ENCODE measurements around the gene SLC7A4.
"Not testable (repeated sequence)": the region's sequence is repeated elsewhere in the genome, so short reads cannot be mapped to it uniquely, and the experiment has no call there.

The SLC7A4 gene

DNA sequence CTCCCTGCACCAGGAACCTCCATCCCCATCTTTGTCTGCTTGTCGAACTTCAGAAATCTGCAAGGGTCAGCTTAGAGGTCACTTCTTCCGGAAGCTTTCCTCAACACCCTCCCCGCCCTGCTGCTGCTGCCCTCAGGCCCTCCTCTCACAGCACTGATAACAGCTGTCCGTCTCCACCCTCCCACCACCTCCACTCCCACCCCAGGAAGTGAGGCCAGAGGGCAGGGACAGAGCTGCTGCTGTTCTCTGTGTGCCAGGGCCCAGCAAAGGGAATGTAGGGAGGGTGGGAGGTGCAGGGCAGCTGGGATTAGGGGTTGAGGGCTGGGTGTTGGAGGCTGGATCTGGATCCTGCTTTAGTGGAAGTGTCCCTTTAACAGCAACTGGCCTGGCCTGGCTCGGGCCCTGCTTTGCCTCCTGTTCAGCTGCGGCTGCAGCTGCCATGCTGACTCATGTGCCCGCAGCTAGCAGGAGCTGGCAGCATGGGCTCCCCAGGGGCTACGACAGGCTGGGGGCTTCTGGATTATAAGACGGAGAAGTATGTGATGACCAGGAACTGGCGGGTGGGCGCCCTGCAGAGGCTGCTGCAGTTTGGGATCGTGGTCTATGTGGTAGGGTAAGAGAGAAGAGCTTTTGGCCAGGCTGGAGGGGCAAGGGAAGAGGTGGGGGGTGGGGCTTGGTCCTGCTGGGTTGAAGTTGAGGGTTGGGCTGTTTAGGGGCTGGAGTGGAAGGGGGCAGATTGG is 17.5 kb downstream of the SLC7A4 start, which contains the start of gene P2RX6:
TSS of gene P2RX6 (plus strand) at position 440 of the 740 bp plus-strand sequence. CDS start at position 450, 10 bp downstream.
- no peak for DNase-seq

DNA sequence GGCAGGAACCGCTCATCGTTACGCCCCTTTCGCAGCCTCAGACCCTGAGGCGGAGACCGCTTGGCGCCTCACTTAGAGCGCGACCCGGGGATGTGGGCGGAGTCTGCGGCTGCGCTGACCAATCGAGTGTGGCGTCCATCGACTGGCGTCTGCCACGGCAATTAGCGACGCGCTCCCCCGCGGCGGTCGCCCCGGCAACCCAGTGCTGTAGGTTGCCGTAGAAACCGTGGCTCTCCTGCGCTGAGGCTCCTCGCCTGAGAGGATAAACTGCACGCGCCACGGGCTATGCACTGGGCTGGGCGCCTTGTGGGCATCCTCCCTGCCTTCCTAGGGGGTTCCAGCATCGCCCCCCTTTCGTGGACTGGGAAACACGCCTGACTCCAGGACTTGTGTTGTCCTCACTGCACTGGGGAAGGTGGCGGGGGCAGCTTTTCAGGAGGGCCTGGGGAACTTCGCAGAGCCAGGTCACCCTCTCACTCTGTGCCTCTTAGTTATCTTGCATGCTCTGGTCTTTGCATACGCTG is 18.1 kb downstream of the SLC7A4 start:
- peak; percentile 85 for DNase-seq

GRCh38 chr22:21013657-21014201 is 18.6 kb downstream of the SLC7A4 start:
- no peak for DNase-seq

GRCh38 chr22:21012446-21013407 is 19.6 kb downstream of the SLC7A4 start:
- DNase-seq: no peak

- no peak for DNase-seq
Measured at GRCh38 chr22:21010426-21011113, 21.8 kb downstream of the SLC7A4 start.

DNA sequence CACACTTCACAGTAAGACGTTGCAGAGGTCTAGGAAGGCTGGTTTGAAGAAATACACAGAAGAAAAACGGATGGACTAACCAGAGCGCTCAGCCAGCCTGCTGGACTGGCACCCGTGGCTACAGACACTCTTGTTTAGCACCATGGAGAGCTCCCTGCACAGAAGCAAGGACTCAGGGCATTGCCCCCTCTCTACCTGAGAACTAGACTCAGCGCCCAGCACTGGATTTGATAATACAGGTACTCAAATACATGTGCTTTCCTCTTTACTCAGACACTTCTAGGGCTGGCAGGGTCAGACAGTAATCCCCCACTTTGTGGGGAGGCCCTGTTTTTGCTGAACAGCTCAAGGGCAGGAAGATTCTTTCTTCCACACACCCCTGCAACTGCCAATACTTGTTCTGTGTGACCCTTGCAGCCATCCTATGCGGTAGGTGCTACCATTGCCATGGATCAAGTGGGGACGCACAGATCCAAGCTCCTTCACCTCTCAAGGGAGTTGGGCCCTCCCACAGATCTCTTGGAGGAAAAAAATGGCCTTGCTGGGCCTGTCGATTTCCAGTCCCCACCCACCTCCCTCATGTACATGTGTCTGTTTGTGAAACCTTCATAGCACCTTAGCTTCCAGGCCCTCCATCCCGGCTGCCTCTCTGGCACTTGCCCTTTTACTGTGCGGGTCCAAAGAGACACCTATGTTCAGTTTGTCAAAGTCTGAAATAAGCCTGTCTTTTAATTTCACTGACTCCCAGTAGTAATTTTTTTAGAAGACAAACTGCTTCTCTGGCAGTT is 22.5 kb downstream of the SLC7A4 start:
- DNase-seq: no peak

- DNase-seq: not testable (repeated sequence)
Measured at GRCh38 chr22:21009208-21009607, 23.2 kb downstream of the SLC7A4 start.

DNA sequence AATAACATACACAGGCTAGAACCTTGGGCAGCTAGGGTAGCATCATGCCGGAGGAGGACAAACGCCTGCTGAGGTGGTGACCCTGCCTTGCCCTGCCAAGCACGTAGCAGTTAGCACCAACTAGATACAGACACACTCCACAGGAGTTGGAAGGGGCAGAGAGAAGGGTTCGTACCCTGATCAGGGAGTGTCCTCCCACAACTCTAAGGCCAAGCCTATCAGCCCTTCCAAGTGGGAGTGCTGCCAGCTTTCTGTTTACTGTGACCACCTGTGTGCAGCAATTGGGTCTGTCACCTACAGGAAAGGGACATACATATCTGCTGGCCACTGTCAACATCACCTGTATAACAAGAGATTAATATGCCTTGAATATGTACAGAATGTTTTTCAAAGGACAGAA is 28.6 kb downstream of the SLC7A4 start:
- DNase-seq: no peak

DNA sequence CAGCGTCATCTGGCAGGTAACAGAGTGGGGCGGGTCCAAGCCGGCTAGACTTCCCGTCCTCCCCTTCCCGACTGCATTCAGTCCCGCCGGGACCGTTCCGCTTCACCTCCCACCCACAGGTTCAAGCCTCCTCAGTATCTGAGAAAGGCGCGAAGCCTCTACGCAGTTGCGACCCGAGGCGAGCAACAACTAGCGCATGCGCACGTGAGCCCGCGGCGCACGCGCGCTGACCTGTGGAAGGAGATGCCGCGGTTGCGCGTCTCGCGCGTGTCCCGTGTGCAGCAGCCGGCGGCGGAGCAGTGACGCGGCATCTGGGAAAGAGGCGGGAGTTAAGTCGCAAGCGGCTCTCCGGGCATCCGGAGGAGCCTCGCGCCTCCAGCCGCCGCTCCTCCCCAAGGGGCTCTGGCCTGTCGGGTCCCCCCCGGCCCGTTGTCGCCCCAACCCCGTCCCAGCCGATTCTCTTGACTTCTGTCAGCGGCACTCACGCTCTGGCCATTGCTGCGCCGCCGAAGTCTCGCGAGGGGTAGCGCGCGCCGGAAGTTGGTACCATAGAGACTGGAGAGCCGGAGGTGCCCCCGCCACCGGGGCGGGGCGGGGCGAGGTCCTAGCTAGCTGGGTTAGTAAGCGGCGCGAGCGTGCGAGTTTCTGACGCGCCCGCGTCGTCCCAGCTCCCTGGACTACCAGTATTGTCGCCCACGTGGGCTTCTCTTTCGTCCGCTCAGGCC is 30.6 kb downstream of the SLC7A4 start, which contains the start of gene THAP7:
TSS of gene THAP7 (minus strand) at position 518 of the 725 bp plus-strand sequence. CDS start at position 311, 207 bp downstream.
- peak; percentile 96 for DNase-seq

GRCh38 chr22:21000987-21001600 is 31.3 kb downstream of the SLC7A4 start:
- DNase-seq: no peak

DNA sequence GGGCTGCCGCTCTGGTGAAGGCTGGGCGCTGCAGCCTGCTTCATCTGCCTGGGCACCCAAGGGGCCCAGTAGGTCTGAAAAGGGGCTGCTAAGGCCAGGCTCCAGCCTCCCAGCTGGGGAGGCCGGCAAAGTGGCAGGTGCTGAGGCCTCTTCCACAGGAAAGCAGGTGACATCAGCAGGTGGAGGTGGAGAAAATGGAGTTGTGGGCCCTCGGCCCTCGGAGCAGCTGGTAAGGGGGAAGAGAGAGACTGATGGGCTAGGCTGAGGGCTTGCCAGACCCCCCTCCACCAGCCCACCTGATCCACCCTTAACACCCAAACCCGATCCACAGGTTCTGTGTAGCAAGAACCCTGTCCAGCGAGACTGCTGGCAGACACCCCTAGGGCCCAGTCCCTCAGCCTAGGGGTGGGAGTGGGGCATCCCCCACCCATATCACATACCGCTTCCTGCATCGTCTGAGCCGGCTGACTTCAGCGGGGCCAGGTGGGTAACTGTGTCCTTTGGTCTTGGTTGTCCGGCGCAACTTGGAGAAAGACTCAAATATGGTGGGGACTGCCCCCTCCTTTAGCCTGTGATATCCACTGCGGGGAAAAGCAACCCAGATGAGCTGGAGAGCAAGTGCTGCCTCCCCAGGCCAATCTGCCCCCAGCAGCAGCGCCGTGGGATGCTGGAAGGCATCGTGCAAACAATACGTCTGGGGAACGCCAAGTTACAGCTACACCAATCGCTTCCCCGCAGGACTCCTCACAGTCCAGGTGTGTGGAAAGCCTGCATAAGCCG is 32.0 kb downstream of the SLC7A4 start:
- DNase-seq: no peak

- no peak for DNase-seq
Measured at GRCh38 chr22:20999350-21000206, 32.8 kb downstream of the SLC7A4 start.

GRCh38 chr22:20998411-20999336 is 33.7 kb downstream of the SLC7A4 start:
- no peak for DNase-seq

DNA sequence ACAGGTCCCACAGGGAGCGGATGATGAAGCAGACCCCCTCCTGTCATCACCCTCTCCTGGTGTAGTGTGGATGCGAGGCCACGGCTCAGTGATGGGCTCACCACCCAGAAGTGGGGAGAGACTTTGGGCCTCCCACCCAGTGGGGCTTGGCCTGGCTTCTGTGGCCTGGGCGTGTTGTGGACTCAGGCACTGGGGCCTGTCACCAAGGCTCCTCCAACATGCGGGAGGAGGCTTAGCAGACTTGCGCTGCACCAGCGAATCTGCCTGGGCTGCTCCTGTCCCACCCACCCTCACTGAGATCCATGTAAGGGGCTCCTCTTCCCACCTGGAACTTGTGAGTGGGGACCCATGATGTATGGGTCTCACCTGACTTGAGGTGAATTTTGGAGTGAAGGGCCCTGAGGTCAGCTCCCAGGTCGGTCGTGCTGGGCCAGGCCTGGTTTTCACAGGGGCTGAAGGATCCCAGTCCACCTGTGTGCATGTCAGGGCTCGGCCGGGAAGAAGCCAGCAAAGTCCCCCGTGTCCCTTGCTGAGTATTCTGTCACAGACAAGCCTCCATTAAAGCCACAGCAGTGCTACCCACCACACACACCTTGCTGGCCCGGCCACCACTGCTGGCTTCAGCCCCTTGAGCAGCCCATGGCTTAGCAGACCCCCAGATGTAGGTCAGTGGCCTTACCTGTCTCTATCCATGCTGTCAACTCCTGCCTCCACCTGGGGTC is 34.7 kb downstream of the SLC7A4 start:
- DNase-seq: no peak

DNA sequence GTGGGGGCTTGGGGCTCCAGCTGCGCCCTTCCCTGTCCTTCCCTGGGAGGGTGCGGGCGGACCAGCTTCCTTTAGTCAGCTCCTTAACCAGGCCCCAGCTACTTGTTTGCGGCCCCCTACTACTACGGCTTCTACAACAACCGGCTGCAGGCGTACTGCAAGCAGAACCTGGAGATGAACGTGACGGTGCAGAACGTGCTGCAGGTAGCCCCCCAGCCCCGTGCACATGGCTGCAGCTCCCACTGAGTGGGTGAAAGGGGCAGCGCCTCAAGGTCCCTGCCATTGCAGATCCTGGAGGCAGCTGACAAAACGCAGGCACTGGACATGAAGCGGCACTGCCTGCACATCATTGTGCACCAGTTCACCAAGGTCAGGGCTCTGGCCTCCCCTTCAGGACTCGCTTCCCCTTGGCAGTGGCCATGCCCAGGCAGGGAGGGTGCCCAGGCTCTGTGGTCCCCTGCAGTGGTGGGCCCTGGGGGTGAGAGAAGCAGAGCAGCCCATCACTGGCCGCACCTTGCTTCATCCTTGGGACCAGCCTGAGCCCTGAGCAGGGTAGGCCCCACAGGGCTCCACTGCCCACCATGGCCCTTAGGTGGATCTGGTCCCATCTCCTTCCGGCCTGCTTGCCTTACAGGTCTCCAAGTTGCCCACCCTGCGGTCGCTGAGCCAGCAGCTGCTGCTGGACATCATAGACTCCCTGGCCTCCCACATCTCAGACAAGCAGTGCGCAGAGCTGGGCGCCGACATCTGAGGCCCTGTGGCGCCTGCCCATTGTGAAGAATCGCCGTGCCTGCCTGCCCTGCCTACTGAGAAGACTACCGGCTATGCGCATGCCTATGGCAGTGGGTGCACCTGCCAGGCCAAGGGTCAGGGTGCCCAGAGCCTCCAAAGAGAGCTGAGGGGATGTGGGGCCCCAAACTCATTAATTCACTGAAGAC is 35.5 kb downstream of the SLC7A4 start:
- DNase-seq: no peak

DNA sequence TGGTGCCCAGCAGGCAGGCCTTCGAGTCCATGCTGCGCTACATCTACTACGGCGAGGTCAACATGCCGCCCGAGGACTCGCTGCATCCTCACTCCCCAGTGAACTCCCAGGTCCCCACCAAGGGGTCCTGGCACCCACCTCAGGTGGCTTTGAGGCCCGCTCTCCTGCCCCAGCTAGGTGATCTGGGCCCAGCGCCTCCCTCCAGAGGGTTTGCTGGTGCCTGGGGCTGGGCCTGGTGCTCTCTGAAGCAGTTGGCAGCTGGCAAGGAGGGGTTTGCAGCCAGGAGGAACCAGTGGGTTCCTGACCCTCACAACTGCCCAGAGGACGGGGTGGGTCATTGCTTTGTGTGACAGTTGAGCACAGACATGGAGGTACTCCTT is 36.3 kb downstream of the SLC7A4 start:
- DNase-seq: no peak

All from stimulated activated naive CD4-positive, alpha-beta T cell treated with Interleukin-2 at 50 U/mL for 16 hours (primary cell).